Thoracic aorta (tissue), 2 donors: ENCODE results near the gene ARHGAP18. TPM values are rescaled to one million over a fixed set of nuclear protein-coding genes. Genes with fewer than 3 reads are reported as not detected.

Source experiments
- ATAC-seq: fragments of 150-250 bp; one replicate; pipeline ENCODE4 v1.8.0; 2017; ENCODE audit warnings: low read depth; ENCODE audit not compliant: insufficient number of reproducible peaks, low FRiP score
- DNase-seq: peaks from one replicate; pipeline ENCODE4 v3.0.0-alpha.2; 2020; ENCODE audit warnings: low spot score
- H3K27ac ChIP-seq, 2 donors: fragments of 200-600 bp; sonication (generic); 1 replicate in 1 of 2; 2 replicates in 1 of 2; pipeline ENCODE4 v1.5.1; 2016; ENCODE audit warnings: mild to moderate bottlenecking in 2 of 2, moderate library complexity in 2 of 2
- H3K27me3 ChIP-seq: fragments of 200-600 bp; sonication (generic); replicated peaks from 2 replicates; pipeline ENCODE4 v1.6.0; 2016; ENCODE audit warnings: mild to moderate bottlenecking; ENCODE audit not compliant: insufficient read depth
- H3K36me3 ChIP-seq: fragments of 200-600 bp; sonication (generic); one replicate; pipeline ENCODE4 v1.5.1; 2016
- H3K4me1 ChIP-seq, 2 donors: fragments of 200-600 bp; sonication (generic); 1 replicate in 1 of 2; 2 replicates in 1 of 2; pipeline versions ENCODE4 v1.5.1 to v1.6.0; 2016; ENCODE audit warnings: low read depth in 2 of 2, mild to moderate bottlenecking in 1 of 2; ENCODE audit not compliant: control insufficient read depth in 1 of 2
- H3K4me3 ChIP-seq: fragments of 200-600 bp; sonication (generic); 2 replicates; pipeline ENCODE4 v1.5.1; 2016; ENCODE audit warnings: mild to moderate bottlenecking
- H3K9me3 ChIP-seq: fragments of 200-600 bp; sonication (generic); 2 replicates; pipeline ENCODE4 v1.5.1; 2016
- CTCF ChIP-seq: fragments of 200-600 bp; sonication (generic); IDR thresholded peaks from one replicate; pipeline ENCODE4 v1.5.1; 2019; ENCODE audit warnings: antibody characterized with exemption
- total RNA-seq, 2 donors: library from RNA; depleted of rRNA; stranded (reverse); fragments of >200 nt; gene quantifications; one replicate each; pipeline versions ENCODE4 v1.1.0 to v1.2.3, GENCODE V29; 2016

The ARHGAP18 gene
- total RNA-seq, 2 donors from 2014 or later = 24.8 to 37.0 TPM

GRCh38 chr6:129680633-129681032 is 29.3 kb downstream of the ARHGAP18 start:
- no peak for TF ChIP-seq CTCF
- DNase-seq = no peak
- H3K4me1 ChIP-seq = peaks cover 37 to 71% of the 10 kb centered on the region in 2 donors
- peak overlapping the region in 1 of 2 donors; percentile 54 for H3K27ac ChIP-seq
- ATAC-seq = no peak
- H3K36me3 ChIP-seq = no peaks in the 10 kb centered on the region
- H3K9me3 ChIP-seq = no peaks in the 10 kb centered on the region
- no peaks in the 10 kb centered on the region for H3K27me3 ChIP-seq
- H3K4me3 ChIP-seq = no peak overlapping the region

- no peaks in the 10 kb centered on the region for H3K9me3 ChIP-seq
- H3K4me3 ChIP-seq = peak overlapping the region; percentile 24
- peaks cover 32 to 66% of the 10 kb centered on the region in 2 donors for H3K4me1 ChIP-seq
- ATAC-seq (no peak), DNase-seq (no peak)
- TF ChIP-seq CTCF = no peak
- H3K27ac ChIP-seq = peak overlapping the region; percentile 15 to 54
- H3K36me3 ChIP-seq = no peaks in the 10 kb centered on the region
- no peaks in the 10 kb centered on the region for H3K27me3 ChIP-seq
Measured at GRCh38 chr6:129679758-129680157, 30.2 kb downstream of the ARHGAP18 start.

- no peak for ATAC-seq
- no peaks in the 10 kb centered on the region for H3K27me3 ChIP-seq
- no peak for DNase-seq
- H3K27ac ChIP-seq = peak overlapping the region in 1 of 2 donors; percentile 54
- peak overlapping the region; percentile 24 for H3K4me3 ChIP-seq
- H3K4me1 ChIP-seq = peaks cover 32 to 61% of the 10 kb centered on the region in 2 donors
- no peak for TF ChIP-seq CTCF
- no peaks in the 10 kb centered on the region for H3K36me3 ChIP-seq
- H3K9me3 ChIP-seq = no peaks in the 10 kb centered on the region
Measured at GRCh38 chr6:129679275-129679674, 30.7 kb downstream of the ARHGAP18 start.

GRCh38 chr6:129678463-129678862 is 31.5 kb downstream of the ARHGAP18 start:
- Histone ChIP-seq H3K9me3 (no peaks in the 10 kb centered on the region), H3K4me3 (no peak overlapping the region), H3K36me3 (no peaks in the 10 kb centered on the region), H3K27ac (peak overlapping the region in 1 of 2 donors; percentile 54), H3K27me3 (no peaks in the 10 kb centered on the region), H3K4me1 (peaks cover 28 to 53% of the 10 kb centered on the region in 2 donors)
- ATAC-seq = no peak
- no peak for DNase-seq
- TF ChIP-seq CTCF = no peak

- TF ChIP-seq CTCF = no peak
- ATAC-seq (no peak), DNase-seq (no peak)
- Histone ChIP-seq H3K27ac (peak overlapping the region in 1 of 2 donors; percentile 22), H3K36me3 (no peaks in the 10 kb centered on the region), H3K27me3 (no peaks in the 10 kb centered on the region), H3K4me1 (peaks cover 33 to 56% of the 10 kb centered on the region in 2 donors), H3K4me3 (no peak overlapping the region), H3K9me3 (no peaks in the 10 kb centered on the region)
Measured at GRCh38 chr6:129677620-129678325, 32.2 kb downstream of the ARHGAP18 start.
